ENCODE data around the gene NEDD4L.

Gene NEDD4L

GRCh38 chr18:58095655-58096054, 51.6 kb downstream of the NEDD4L start:
- no peak for DNase-seq

GRCh38 chr18:58096658-58097057, 52.6 kb downstream of the NEDD4L start:
- DNase-seq = no peak

- no peak for DNase-seq
These were observed 53.3 kb downstream of the NEDD4L start for GRCh38 chr18:58097121-58097906.

- DNase-seq = no peak
These were observed 53.8 kb downstream of the NEDD4L start for GRCh38 chr18:58097907-58098166.

GRCh38 chr18:58098706-58099105, 54.7 kb downstream of the NEDD4L start:
- DNase-seq = no peak

GRCh38 chr18:58100154-58100553, 56.1 kb downstream of the NEDD4L start:
- DNase-seq = no peak

- no peak for DNase-seq
These were observed 57.3 kb downstream of the NEDD4L start for GRCh38 chr18:58101291-58101794.

GRCh38 chr18:58102018-58102417, 58.0 kb downstream of the NEDD4L start:
- no peak for DNase-seq

GRCh38 chr18:58102875-58103274, 58.8 kb downstream of the NEDD4L start:
- no peak for DNase-seq

GRCh38 chr18:58103339-58103985, 59.4 kb downstream of the NEDD4L start:
- no peak for DNase-seq

- DNase-seq = no peak
These were observed 60.1 kb downstream of the NEDD4L start for GRCh38 chr18:58104096-58104495.

GRCh38 chr18:58105206-58105887, 61.3 kb downstream of the NEDD4L start:
- no peak for DNase-seq

GRCh38 chr18:58105888-58106260, 61.8 kb downstream of the NEDD4L start:
- no peak for DNase-seq

GRCh38 chr18:58106289-58107070, 62.5 kb downstream of the NEDD4L start:
- DNase-seq = no peak

- DNase-seq = no peak
These were observed 65.2 kb downstream of the NEDD4L start for GRCh38 chr18:58109256-58109655.

GRCh38 chr18:58110398-58110797, 66.4 kb downstream of the NEDD4L start:
- DNase-seq = no peak

GRCh38 chr18:58112174-58112573, 68.1 kb downstream of the NEDD4L start:
- DNase-seq = no peak

GRCh38 chr18:58113337-58113736, 69.3 kb downstream of the NEDD4L start:
- no peak for DNase-seq

- no peak for DNase-seq
These were observed 70.7 kb downstream of the NEDD4L start for GRCh38 chr18:58114766-58115165.

GRCh38 chr18:58116818-58117217, 72.8 kb downstream of the NEDD4L start:
- DNase-seq = no peak

GRCh38 chr18:58117786-58118403, 73.9 kb downstream of the NEDD4L start:
- DNase-seq = peak; percentile 58

- no peak for DNase-seq
These were observed 74.5 kb downstream of the NEDD4L start for GRCh38 chr18:58118536-58118935.

GRCh38 chr18:58119819-58120218, 75.8 kb downstream of the NEDD4L start:
- DNase-seq = no peak
